Right ventricle myocardium inferior (tissue), 1 donor: ENCODE measurements around the gene LARGE1. TPM values are rescaled to one million over a fixed set of nuclear protein-coding genes. Genes with fewer than 3 reads are reported as not detected.

Experiments
- ATAC-seq: fragments of 200-7000 bp; cut with Tn5 transposase; one replicate; pipeline ENCODE4 v1.9.1; 2020; ENCODE audit warnings: mild to moderate bottlenecking, moderate library complexity
- DNase-seq: peaks from one replicate; pipeline ENCODE4 v3.0.0; 2021; ENCODE audit errors: missing footprints
- intact Hi-C: fragments of 100-400 bp; cut with DNase I; formaldehyde crosslinking; loops from one replicate; pipeline ENCODE4 v1.11.0; 2022
- total RNA-seq: library from RNA; stranded (reverse); fragmentation: NEBNext Ultra II Directional; extraction: Animal tissue kit (Norgen Biotek cat#: 25700); gene quantifications from one replicate; pipeline ENCODE4 v1.2.1, GENCODE V29; 2021
- donor health status: DM: no; HTN: yes; CAD: no; lungs with severe emphysema.

The LARGE1 gene
- total RNA-seq, 1 donor from 2014 or later: 152 TPM

DNA sequence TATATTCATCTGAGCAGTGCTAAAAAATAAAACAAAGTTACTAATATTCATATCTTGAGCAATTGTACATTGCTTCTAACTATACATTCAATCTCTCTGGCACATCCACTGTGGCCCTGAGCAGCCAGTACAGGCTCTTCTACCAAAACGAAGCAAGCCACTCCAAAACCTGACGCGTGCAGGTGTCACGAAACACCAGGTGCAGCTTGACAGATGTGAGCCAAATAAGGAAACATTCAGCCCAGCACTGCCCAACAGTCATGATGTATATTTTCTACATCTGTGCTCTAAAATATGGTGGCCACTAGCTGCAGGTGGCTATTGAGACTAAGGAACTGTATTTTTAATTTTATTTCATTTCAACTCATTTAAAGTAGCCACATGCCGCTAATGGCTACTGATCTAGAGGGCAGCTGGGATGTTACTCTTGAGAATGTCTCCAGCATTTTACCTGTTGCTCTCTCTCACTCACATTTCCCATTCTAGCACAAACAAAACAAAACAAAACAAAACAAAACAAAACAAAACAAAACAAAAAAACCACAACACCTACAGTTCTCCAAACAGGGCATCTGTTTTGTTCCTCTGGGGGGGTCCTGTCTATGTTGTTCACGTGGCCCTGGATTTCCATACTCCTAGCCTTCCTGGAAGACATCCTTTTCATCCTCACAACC lies 77.7 kb downstream of the LARGE1 start:
- ATAC-seq (no peak), DNase-seq (no peak)
- intact Hi-C loops: no loop called here

DNA sequence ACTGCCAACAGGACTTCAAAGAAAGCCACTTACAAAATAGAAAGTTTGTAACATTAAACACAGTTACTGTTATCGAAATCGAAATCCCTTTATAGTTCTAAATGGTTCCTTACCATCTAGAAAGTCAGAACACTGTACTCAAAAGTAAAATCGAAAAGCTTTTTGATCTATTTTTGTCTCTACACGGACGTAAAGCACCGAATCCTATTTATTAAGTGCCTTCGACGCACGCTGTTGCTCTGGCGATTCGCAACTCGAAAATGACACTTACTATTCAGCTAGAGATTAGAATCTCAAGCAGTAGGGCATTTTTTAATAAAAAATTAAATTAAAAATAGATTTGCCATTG lies 78.3 kb downstream of the LARGE1 start:
- ATAC-seq: no peak
- DNase-seq: no peak
- intact Hi-C loops: no loop called here

DNA sequence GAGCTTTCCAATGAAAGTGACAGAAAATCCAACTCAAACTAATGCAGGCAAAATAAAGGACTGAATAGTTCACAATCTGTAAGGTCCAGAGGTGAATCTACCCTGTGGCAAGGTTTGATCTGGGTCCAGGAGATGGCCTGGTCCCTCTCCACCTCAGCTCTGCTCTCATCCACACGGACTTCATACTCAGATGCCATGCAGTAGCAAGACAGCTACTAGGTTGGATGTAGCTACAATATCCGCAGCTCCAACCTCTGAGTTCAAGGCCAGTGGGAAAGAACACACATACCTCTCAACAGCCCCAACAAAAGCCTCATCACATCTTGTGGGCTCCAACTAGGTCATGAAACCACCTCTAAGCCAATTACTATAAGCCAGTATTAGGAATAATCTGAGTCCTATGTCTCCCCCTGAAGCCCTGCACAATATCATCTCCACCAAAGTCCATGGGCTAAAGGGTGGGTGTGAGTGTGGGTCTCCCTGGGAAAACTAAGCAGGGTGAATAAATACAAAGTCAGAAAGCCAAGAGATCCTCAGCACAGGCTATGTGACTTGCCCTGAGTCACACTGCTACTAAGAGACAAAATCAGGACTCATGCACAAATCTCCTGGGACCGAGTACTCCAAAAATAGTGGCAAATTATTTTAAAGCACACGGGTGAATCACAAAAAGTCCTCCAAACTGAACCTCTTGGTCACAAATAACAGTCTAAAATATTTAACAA lies 78.8 kb downstream of the LARGE1 start:
- ATAC-seq (peak; percentile 32), DNase-seq (no peak)
- intact Hi-C loops: no loop called here

DNA sequence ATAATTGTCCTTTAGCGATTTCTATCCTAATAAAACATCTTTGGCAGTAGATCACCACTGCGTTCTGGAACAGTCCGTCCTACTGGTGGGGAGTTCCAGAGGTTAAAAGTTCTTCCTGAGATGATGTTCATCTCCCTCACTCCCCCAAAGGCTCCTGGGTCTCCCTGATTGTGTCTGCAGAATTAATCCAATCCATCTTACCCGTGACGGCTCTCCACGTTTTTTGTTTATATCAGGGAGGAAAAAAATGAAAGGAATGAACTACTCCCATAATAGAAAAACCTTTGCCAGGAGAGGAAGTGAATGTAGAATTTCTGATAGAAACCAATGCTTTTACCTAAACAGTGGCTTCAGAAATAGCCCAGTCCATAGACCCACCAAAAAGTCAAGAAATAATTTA lies 81.6 kb downstream of the LARGE1 start:
- ATAC-seq (no peak), DNase-seq (no peak)
- intact Hi-C loops: loop anchor here (10.0 kb wide), 1 partner anchor 54 kb away; no protein-coding TSS in a partner anchor

DNA sequence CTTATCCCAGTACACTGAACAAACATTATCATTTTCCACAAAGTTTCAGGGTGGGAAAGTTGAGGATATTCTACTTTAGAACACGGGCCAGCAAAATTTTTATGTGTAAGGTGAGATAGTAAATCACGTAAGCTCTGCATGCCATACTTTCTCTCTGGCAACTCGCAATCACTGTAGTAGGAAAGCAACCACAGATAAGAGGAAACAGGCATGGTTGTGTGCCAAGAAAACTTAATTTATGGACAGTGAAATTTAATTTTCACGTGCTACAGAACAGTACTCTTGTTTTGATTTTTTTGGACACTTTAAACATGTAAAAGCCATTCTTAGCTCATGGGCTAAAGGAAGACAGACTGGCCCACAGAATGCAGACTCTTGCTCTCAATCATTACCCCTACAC lies 82.5 kb downstream of the LARGE1 start:
- intact Hi-C loops: loop anchor here (10.0 kb wide), 1 partner anchor 53 kb away; no protein-coding TSS in a partner anchor
- DNase-seq (no peak), ATAC-seq (no peak)

DNA sequence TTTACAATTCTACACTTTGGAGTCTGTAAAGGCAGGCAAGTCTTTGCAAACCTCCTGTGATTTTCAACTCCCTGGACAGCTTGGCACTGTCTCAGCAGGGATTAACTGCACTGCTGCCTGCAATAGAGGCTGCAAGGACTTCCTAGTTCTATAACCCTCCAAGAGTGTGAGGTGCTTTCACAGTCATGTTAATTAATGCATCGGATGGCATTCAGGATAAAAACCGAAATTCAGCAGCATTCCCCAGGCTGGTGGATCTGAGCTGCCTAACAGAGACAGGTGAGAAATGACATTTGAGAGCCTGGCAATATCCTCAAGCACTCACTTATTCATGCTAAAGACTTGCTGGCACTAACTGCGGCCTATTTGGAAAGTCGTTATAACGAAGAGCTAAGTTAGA lies 85.0 kb downstream of the LARGE1 start:
- DNase-seq: no peak
- intact Hi-C loops: loop anchor here (10.0 kb wide), 1 partner anchor 50 kb away; no protein-coding TSS in a partner anchor
- no peak for ATAC-seq

DNA sequence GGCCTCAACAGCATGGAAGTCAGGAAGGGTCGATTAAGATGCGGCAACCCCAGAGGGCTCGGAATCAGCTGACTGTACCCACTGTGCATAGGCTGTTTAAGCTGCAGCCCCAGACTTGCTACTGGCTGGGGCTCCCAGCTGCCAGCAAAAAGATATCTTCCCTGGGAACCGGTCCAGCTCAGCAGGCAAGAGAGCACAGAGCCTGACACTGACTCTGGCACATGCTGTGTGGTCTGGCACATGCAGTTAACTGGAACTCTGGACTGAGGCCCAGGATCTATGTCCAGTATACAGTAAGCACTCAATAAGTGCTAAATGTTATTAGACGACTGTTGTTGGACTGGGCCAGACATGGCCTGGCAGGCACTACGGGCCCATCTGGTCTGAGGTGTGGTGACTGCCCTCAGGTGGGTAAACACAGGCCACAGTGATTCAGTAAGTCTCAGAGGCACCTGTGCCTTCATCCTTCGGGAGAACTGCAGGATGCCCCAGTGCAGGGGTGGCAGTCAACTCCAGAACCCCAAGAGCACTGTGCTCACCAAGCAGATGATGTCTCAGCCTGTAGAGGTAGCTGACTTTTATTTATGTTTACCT lies 87.6 kb downstream of the LARGE1 start:
- ATAC-seq: peak; percentile 69
- intact Hi-C loops: loop anchor here (5.0 to 10.0 kb wide), 2 partner anchors 40 to 48 kb away; no protein-coding TSS in a partner anchor
- peak; percentile 71 for DNase-seq

DNA sequence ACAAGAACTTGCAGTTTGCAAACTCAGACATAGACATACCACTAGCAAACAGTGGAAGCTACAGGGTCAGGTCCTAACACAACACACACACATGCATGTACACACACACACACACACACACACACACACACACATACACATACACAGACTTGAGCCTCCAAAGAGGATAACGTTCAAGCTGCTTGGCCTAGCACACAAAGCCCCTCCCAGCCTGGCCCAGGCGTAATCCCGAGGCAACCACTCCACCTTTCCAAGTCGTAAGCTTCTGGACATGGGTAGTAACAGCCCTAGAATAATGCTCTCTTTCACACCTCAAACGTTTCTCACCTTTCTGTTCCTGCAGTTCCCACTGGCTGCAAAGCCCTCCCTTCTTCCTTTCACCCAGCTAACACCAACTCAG lies 88.6 kb downstream of the LARGE1 start:
- intact Hi-C loops: loop anchor here (5.0 to 10.0 kb wide), 2 partner anchors 41 to 47 kb away; no protein-coding TSS in a partner anchor
- ATAC-seq (no peak), DNase-seq (no peak)

DNA sequence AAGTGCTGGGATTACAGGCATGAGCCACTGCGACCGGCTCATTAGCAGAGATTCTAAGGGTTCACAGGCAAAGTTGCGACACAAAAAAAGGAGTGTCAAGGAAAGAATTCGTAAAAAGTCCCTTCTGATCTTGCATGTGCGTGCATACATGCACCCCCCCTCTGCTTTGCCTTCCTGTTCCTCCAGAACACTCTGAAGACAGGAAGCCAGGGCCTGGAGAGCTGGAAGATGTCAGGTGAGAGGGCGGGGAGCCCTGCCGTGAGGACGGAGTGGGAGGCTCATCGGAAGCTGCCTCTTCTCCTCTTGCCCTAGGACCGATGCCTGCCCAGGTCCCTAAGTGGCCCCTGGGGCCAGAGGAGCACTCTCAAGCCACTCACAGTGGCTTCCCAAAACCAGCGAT lies 89.1 kb downstream of the LARGE1 start:
- ATAC-seq (no peak), DNase-seq (no peak)
- intact Hi-C loops: loop anchor here (5.0 to 10.0 kb wide), 2 partner anchors 41 to 46 kb away; no protein-coding TSS in a partner anchor

DNA sequence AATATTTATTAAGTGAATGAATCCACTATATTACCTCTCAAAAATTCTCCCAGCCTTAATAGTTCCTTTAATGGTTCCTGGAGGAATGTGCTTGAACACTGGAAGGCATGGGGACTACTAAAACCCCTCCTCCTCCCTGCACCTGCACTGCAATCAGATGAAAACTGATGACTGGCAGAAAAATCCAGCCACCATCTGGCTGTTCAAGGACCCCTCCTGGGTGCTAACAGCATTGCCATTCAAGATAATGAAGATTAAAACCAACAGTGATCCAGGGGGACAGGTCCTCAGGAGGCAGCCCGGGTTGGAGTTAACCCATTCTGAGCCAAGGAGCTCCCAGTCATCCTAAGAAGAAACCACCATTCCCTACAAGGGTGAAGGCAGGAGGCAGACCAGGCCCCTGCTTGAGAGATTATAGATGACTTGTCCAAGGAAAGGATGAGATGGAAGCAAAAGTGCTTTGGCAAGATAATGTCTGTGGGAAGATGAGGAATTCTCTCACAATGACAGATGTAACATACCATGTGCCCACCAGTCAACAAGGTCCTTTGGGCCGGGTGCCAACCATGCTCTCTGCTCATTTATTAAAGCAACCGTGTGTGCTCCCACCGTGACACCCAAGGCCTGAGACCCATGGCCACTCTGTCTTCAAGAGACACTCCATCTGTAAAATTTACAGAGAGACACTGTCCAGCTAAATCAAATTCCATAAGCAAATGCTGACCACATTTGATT lies 90.6 kb downstream of the LARGE1 start:
- intact Hi-C loops: loop anchor here (5.0 to 10.0 kb wide), 2 partner anchors 43 to 45 kb away; no protein-coding TSS in a partner anchor

DNA sequence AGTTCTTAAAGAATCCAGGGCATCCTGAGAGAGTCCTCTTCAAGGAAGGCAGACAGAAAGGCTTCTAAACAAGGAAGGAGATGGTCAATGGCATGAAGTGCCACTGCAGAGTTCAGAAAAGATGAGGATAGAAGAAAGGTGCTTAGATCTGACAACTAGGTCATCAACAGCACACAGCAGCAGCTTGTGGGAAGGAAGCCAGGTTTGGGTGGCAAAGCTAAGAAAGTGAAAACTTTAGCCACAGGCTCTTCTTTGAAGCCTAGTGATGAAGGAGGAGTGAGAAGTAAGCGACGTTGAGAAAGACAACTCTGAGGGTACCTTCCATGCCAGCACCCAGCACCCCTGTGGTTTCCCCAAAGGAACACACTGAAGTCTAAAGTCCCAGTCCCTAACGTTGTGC lies 92.0 kb downstream of the LARGE1 start:
- DNase-seq (no peak), ATAC-seq (no peak)
- intact Hi-C loops: no loop called here

More for the DNA sequence above, 90.6 kb downstream of the LARGE1 start:
- no peak for DNase-seq
- no peak for ATAC-seq

DNA sequence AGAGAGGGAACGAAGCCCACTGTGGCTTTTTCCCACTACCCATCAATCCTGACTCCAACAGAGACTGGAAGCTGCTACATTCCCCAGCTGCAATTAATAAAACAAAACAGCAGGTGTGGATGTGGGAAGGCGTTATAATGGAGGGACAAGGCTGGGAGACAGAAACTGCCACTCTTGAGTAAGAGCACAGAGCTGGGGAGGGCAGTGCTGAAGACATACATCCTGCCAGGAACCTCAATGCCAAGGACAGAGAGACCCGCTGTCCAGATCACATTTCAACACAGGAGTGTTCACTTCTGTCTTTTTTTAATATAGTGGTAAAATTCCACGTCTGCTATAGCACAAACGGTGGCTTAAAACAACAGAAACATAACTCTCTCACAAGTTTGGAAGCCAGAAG lies 94.5 kb downstream of the LARGE1 start:
- intact Hi-C loops: no loop called here
- ATAC-seq (peak; percentile 49), DNase-seq (no peak)

DNA sequence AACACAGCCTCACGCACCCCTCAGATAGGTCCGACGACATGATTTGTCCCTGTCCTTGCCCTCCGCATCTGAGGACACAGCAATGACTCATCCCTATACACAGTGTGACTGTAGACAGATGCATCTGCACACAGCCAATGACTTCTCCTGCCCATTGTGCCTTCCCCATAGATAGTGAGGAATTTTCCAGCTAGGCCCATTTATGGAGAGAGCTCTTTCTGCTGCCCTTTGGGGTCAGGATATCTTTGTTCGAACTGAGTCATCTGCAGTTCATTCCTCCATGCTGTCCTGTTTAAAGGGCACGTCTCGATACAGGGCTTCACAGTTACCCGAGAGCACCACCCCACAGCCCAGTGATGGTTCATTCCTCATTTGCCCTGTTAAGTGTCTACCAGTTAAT lies 96.7 kb downstream of the LARGE1 start:
- ATAC-seq: peak; percentile 68
- no peak for DNase-seq
- intact Hi-C loops: loop anchor here (5.0 kb wide), 1 partner anchor 44 kb away; no protein-coding TSS in a partner anchor

DNA sequence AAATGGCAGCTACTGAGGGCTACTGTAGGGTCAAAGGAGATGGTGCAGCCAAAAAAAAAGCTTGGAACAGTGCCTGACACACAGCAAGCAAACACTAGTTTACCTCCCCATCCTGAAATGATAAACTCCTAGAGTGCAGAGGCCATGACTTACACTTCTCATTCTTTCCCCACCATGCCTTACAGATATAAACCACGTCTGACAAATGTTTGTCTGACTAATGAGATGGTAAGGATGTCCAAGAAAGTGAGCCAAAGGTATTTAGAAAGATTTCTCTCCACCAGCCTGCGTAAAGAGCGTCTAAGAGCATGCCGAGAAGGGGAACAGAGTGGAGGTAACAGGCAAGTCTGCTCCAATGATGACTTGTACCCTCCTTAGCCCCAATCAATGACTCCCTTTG lies 99.0 kb downstream of the LARGE1 start:
- no peak for DNase-seq
- no peak for ATAC-seq
- intact Hi-C loops: loop anchor here (5.0 kb wide), 1 partner anchor 46 kb away; no protein-coding TSS in a partner anchor

DNA sequence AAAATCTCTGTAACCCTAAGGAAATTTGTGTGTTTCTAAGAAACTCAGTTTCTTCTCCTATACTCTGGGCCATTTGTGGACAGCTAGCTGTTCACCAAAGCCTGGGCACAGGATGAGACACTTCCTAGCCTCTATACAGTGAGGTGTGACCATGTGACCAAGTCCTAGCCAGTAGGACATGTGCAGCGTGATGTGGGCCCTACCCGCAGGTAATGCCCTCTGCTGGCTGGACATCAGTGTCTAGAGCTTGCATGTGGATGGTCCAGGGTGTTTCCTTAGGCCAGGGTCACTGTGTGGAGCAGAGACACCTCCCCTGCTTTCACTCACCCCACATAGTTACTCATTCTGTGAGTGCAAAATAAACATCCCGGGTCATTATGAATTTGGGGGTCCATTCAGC lies 100.5 kb downstream of the LARGE1 start:
- DNase-seq (no peak), ATAC-seq (no peak)
- intact Hi-C loops: loop anchor here (5.0 kb wide), 1 partner anchor 48 kb away; no protein-coding TSS in a partner anchor

DNA sequence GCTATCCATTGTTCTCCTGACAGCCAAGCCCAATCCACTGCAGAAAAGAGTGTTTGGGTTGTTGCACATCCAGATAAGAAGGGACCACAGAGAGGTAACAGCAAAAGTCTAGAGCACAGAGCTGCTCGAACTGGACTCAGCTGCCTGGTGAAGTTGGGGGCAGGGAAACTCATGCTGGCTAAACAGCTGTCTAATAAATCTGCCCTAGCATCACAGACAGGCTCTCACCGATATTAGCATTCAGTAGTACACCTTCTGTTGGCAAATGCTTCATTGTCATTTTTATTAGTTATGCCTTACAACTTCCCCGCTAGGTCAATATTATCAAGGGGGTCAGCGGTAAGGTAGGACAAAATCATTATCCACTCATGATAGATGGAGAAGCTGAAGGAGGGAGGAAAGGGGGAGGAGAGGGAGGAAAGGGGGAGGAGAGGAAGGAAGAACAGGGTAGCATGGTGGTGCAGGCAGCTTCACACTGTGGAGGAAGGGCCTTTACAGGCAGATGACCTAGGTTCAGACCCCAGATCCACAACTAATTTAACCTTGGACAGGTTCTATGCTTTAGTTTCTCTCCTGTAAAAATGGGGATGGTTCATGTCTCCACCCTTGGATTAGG lies 102.7 kb downstream of the LARGE1 start:
- ATAC-seq: no peak

DNA sequence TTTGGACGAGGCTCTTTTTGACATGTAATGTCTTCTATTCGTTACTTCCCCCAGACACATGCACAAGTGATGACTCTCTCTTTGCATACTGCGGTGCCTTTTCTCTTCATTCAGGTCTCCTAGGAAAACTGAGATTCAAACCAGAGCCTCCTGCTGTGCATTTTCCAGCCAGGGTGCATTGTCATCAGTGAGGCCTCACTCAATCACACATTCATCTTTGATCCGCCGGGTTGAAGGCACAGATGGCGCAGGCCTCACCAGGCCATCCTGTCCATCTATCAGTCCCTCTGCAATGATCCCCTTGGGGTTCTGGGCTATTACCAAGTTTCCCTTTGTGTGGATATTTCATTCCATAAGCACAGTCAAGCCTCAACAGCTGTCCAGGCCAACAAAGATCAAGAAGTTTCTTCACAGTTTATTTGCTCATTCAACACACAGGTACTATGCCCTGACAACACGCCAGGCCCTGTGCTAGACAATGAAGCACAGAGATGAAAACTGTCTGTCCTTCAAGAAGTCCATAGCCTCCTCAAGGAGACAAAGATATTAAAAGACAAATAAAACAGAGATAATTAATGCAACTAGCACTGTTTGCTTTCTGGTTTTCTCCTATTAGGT lies 107.8 kb downstream of the LARGE1 start:
- no peak for ATAC-seq
- DNase-seq: no peak
- intact Hi-C loops: no loop called here

More for the DNA sequence above, 102.7 kb downstream of the LARGE1 start:
- DNase-seq: no peak
- intact Hi-C loops: no loop called here

DNA sequence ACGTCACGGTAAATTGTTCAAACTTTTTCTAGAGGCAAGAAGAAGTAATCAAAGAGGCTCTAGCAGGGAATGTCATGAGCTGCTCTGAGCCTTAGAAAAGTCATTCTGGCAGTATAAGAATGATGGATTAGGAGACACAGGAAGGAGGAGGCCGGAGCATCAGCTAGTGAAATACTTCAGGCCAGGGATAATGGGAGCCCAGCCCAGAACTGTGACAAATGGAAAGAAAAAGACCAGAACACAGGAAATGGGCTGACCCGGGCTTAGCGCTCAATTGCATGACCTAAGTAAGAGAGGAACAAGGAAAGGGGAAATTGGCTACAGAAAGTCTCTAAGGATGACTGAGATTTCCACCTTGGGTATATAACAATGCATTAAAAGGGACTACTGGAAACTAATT lies 108.6 kb downstream of the LARGE1 start:
- intact Hi-C loops: no loop called here
- peak; percentile 84 for ATAC-seq

More for the DNA sequence above, 108.6 kb downstream of the LARGE1 start:
- no peak for DNase-seq
